Measurements from ENCODE around the gene ACSF2. TPM values are rescaled to one million over a fixed set of nuclear protein-coding genes. Genes with fewer than 3 reads are reported as not detected.

Gene ACSF2
- total RNA-seq, 1 donor from 2014 or later = 17.9 TPM

GRCh38 chr17:50480854-50481490 lies 55.0 kb downstream of the ACSF2 start:
- Mint-ChIP-seq H3K36me3 (ENCODE audit: low read depth) (peaks cover 45% of the 10 kb centered on the region), H3K27me3 (peaks cover 3% of the 10 kb centered on the region), H3K4me1 (peaks cover 19% of the 10 kb centered on the region), H3K27ac (no peak overlapping the region), H3K4me3 (no peak overlapping the region), H3K9me3 (no peaks in the 10 kb centered on the region)
- ChIA-PET POLR2A (no interaction called here), CTCF (interaction anchor here (0.7 to 1.1 kb wide), 2 partner anchors 119 to 213 kb away, joined by 3 to 6 read pairs; no protein-coding TSS in a partner anchor)
- intact Hi-C loops (cut with micrococcal nuclease) = no loop called here
- DNase-seq (no peak), ATAC-seq (ENCODE audit: low read depth) (no peak)
- no peak for TF ChIP-seq CTCF (IDR thresholded peaks at IDR 0.05)

GRCh38 chr17:50481648-50482047 lies 55.6 kb downstream of the ACSF2 start:
- Mint-ChIP-seq H3K4me1 (peaks cover 19% of the 10 kb centered on the region), H3K4me3 (no peak overlapping the region), H3K27ac (no peak overlapping the region), H3K36me3 (ENCODE audit: low read depth) (peaks cover 47% of the 10 kb centered on the region), H3K27me3 (no peaks in the 10 kb centered on the region), H3K9me3 (no peaks in the 10 kb centered on the region)
- TF ChIP-seq CTCF (IDR thresholded peaks at IDR 0.05) = no peak
- ATAC-seq (ENCODE audit: low read depth) (no peak), DNase-seq (no peak)
- intact Hi-C loops (cut with micrococcal nuclease) = loop anchor here (1.0 kb wide), 2 partner anchors 20 to 60 kb away; no protein-coding TSS in a partner anchor
- ChIA-PET CTCF (interaction anchor here (0.8 to 3.1 kb wide), 3 partner anchors 20 to 144 kb away, joined by 3 to 11 read pairs (median 6); no protein-coding TSS in a partner anchor), POLR2A (no interaction called here)

- Mint-ChIP-seq H3K27me3 (no peaks in the 10 kb centered on the region), H3K4me1 (peaks cover 19% of the 10 kb centered on the region), H3K9me3 (no peaks in the 10 kb centered on the region), H3K27ac (no peak overlapping the region), H3K36me3 (ENCODE audit: low read depth) (peaks cover 48% of the 10 kb centered on the region), H3K4me3 (no peak overlapping the region)
- DNase-seq = no peak
- ChIA-PET CTCF (interaction anchor here (0.8 to 3.1 kb wide), 3 partner anchors 19 to 144 kb away, joined by 3 to 11 read pairs (median 6); no protein-coding TSS in a partner anchor), POLR2A (no interaction called here)
- ATAC-seq (ENCODE audit: low read depth) = no peak
- intact Hi-C loops (cut with micrococcal nuclease) = loop anchor here (1.0 kb wide), 2 partner anchors 19 to 59 kb away; no protein-coding TSS in a partner anchor
- no peak for TF ChIP-seq CTCF (IDR thresholded peaks at IDR 0.05)
Observed at GRCh38 chr17:50482110-50482509, 56.1 kb downstream of the ACSF2 start.

GRCh38 chr17:50482516-50482915 lies 56.5 kb downstream of the ACSF2 start:
- POLR2A ChIA-PET = no interaction called here
- intact Hi-C loops (cut with micrococcal nuclease) = loop anchor here (1.0 kb wide), 2 partner anchors 19 to 59 kb away; no protein-coding TSS in a partner anchor
- Mint-ChIP-seq H3K4me1 (peaks cover 19% of the 10 kb centered on the region), H3K27ac (no peak overlapping the region), H3K36me3 (ENCODE audit: low read depth) (peaks cover 50% of the 10 kb centered on the region), H3K9me3 (no peaks in the 10 kb centered on the region), H3K27me3 (no peaks in the 10 kb centered on the region), H3K4me3 (no peak overlapping the region)
- DNase-seq (peak; percentile 64), ATAC-seq (ENCODE audit: low read depth) (no peak)
- CTCF ChIA-PET = interaction anchor here (0.8 to 3.1 kb wide), 3 partner anchors 19 to 143 kb away, joined by 3 to 11 read pairs (median 6); no protein-coding TSS in a partner anchor
- no peak for TF ChIP-seq CTCF (IDR thresholded peaks at IDR 0.05)

- ATAC-seq (ENCODE audit: low read depth) (no peak), DNase-seq (no peak)
- intact Hi-C loops (cut with micrococcal nuclease) = no loop called here
- H3K36me3 Mint-ChIP-seq (ENCODE audit: low read depth) = peaks cover 50% of the 10 kb centered on the region
- H3K4me3 Mint-ChIP-seq = no peak overlapping the region
- H3K27me3 Mint-ChIP-seq = no peaks in the 10 kb centered on the region
- no peak for TF ChIP-seq CTCF (IDR thresholded peaks at IDR 0.05)
- H3K4me1 Mint-ChIP-seq = peaks cover 15% of the 10 kb centered on the region
- ChIA-PET POLR2A (no interaction called here), CTCF (interaction anchor here (0.8 to 3.1 kb wide), 3 partner anchors 18 to 86 kb away, joined by 4 to 11 read pairs (median 5); partner anchors contain the start of gene LRRC59)
- H3K9me3 Mint-ChIP-seq = no peaks in the 10 kb centered on the region
- no peak overlapping the region for H3K27ac Mint-ChIP-seq
Observed at GRCh38 chr17:50483266-50483665, 57.2 kb downstream of the ACSF2 start.

All from activated B cell treated with CpG ODN at 0.5 μM for 24 hours (primary cell).